ENCODE results near the gene F8. TPM values are rescaled to one million over a fixed set of nuclear protein-coding genes. Genes with fewer than 3 reads are reported as not detected.

Gene F8
- total RNA-seq, 1 experiment from 2014 or later: 0.42 TPM

DNA sequence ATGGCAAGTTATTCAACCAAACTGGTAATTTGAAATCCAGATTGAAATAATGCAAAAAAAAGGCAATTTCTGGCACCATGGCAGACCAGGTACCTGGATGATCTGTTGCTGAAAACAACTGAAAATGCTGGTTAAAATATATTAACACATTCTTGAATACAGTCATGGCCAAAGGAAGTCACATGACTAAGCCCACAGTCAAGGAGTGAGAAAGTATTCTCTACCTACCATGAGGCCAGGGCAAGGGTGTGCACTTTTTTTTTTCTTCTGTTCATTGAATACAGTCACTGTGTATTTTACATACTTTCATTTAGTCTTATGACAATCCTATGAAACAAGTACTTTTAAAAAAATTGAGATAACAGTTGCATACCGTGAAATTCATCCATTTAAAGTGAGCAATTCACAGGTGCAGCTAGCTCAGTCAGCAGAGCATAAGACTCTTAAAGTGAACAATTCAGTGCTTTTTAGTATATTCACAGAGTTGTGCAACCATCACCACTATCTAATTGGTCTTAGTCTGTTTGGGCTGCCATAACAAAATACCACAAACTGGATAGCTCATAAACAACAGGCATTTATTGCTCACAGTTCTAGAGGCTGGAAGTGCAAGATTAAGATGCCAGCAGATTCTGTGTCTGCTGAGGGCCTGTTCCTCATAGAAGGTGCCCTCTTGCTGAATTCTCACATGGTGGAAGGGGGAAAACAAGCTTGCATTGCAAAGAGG is 212.4 kb downstream of the F8 start:
- Histone ChIP-seq H3K4me3 (no peak overlapping the region), H3K27me3 (no peaks in the 10 kb centered on the region), H3K27ac (no peak overlapping the region), H3K4me1 (no peaks in the 10 kb centered on the region), H3K9me3 (replicated peaks) (no peaks in the 10 kb centered on the region), H3K36me3 (no peaks in the 10 kb centered on the region)
- DNase-seq: no peak

GRCh38 chrX:154806837-154807501 is 215.6 kb downstream of the F8 start:
- Histone ChIP-seq H3K27me3 (no peaks in the 10 kb centered on the region), H3K36me3 (no peaks in the 10 kb centered on the region), H3K4me1 (no peaks in the 10 kb centered on the region), H3K27ac (no peak overlapping the region), H3K4me3 (no peak overlapping the region), H3K9me3 (replicated peaks) (no peaks in the 10 kb centered on the region)
- no peak for DNase-seq

DNA sequence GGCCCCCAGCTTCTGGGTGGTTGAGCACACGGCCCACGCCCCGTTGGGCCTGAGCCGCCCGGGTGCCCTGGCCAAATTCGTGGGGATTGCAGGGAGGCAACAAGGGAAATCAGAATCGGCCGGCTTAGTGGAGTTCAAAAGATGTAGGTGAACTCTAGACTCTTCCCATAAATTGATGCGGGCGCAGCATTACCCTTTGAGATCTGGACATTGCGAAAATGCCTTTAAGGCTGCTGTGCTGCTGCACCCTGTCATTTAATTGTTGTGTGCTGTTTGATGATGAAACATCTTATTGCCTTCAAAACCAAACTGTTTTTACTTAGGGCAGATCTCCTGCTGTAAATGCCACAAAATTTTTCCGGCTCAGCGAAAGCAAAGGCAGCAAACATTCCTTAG is 216.8 kb downstream of the F8 start:
- Histone ChIP-seq H3K4me1 (no peaks in the 10 kb centered on the region), H3K9me3 (replicated peaks) (no peaks in the 10 kb centered on the region), H3K36me3 (no peaks in the 10 kb centered on the region), H3K27ac (no peak overlapping the region), H3K4me3 (no peak overlapping the region), H3K27me3 (no peaks in the 10 kb centered on the region)
- DNase-seq: no peak

GRCh38 chrX:154804957-154805695 is 217.4 kb downstream of the F8 start, which contains the start of gene MPP1:
MPP1 (minus strand) TSS chrX:154805485; CDS start chrX:154805373, 112 bp downstream.
- Histone ChIP-seq H3K4me1 (peaks cover 2% of the 10 kb centered on the region; the same call in 1 of the 2 replicates), H3K36me3 (no peaks in the 10 kb centered on the region), H3K27me3 (no peaks in the 10 kb centered on the region), H3K9me3 (replicated peaks) (no peaks in the 10 kb centered on the region), H3K4me3 (no peak within 1 kb of the TSS), H3K27ac (no peak within 1 kb of the TSS)
- no peak for DNase-seq

- Histone ChIP-seq H3K9me3 (replicated peaks) (no peaks in the 10 kb centered on the region), H3K4me1 (peaks cover 7% of the 10 kb centered on the region; the same call in 1 of the 2 replicates), H3K4me3 (no peak overlapping the region), H3K27ac (no peak overlapping the region), H3K36me3 (no peaks in the 10 kb centered on the region), H3K27me3 (no peaks in the 10 kb centered on the region)
- no peak for DNase-seq
Measured at GRCh38 chrX:154804261-154804956, 218.1 kb downstream of the F8 start.

DNA sequence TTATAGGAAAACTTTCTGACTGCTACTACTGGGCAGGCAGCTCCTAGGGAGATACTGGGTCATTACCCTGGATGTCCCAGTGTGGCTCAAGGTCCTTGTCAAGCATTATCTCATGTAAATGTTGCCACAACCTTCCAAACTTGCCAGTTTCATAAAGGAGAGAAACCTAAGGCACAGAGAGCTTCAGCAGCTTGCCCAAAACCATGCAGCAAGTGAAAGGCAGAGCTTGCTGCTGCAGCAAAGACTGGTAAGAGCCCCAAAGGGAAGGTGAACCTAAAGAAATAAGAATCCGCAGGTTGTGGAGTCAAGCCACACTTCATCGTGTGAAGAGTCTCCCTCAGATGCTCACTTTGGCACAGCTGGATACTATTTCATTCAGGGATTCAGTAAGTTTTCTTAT is 219.6 kb downstream of the F8 start:
- DNase-seq: no peak
- H3K4me1 ChIP-seq: peaks cover 10% of the 10 kb centered on the region; the same call in 1 of the 2 replicates
- no peaks in the 10 kb centered on the region for H3K36me3 ChIP-seq
- no peak overlapping the region for H3K4me3 ChIP-seq
- no peak overlapping the region for H3K27ac ChIP-seq
- no peaks in the 10 kb centered on the region for H3K27me3 ChIP-seq
- H3K9me3 ChIP-seq (replicated peaks): no peaks in the 10 kb centered on the region

DNA sequence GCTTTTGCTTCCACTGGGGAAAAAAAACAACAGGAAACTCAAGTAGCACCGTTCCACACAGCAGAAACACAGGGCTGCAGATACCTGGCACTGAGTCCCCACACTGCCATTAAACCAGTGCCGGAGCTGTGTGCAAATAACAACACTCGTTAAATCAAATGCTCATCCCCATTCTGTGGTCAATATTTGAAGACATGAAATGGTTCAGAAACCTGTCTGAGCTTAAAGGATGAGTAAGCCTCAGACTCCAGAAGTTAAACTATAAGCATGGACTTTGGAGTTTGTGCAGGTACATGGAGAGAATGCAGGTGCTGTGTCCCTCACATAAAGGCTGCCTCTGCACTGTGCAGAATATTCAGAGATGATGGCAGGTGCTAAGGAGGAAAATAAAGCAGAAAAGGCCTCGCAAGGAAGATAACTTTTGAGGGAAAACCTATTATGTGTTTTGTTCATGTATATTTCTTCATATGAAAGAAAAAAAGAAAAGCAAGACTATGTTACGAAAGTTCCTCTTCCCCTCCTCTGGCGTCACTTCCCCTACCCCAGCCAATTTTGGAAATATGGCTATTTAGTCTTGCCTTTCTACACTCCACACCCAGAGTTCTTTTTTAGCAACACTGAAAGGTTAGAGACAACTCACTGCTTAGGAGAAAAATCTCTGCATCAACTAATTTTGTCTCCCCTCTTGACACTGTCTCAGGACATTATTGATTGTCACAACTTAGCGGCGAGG is 221.9 kb downstream of the F8 start:
- Histone ChIP-seq H3K4me1 (peaks cover 10% of the 10 kb centered on the region; the same call in 1 of the 2 replicates), H3K36me3 (no peaks in the 10 kb centered on the region), H3K27me3 (no peaks in the 10 kb centered on the region), H3K9me3 (replicated peaks) (no peaks in the 10 kb centered on the region), H3K4me3 (no peak overlapping the region), H3K27ac (no peak overlapping the region)
- no peak for DNase-seq

- Histone ChIP-seq H3K9me3 (replicated peaks) (no peaks in the 10 kb centered on the region), H3K27ac (no peak overlapping the region)
- DNase-seq: peak; percentile 67 to 71
Measured at GRCh38 chrX:154799556-154800348, 222.8 kb downstream of the F8 start.

DNA sequence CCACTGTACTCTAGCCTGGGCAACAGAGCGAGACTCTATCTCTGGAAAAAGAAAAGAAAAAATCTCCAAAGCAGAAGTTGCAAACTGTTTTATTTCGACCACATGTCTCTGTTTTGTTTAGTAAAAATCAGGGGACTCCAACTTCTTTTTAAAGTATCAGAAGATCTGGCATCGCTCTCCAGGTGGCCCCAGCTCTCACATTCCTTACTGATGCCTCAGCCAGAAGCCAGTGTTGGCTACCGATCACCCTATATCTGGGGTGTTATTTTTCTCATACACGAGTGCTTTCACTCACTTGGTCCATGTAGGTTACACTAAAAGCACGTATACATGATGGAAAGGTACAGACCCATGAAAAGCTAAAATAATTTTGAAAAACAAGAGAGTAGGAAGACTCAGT is 225.5 kb downstream of the F8 start:
- H3K9me3 ChIP-seq (replicated peaks): no peaks in the 10 kb centered on the region
- H3K27ac ChIP-seq: no peak overlapping the region
- H3K4me3 ChIP-seq: no peak overlapping the region
- H3K4me1 ChIP-seq: peaks cover 10% of the 10 kb centered on the region; the same call in 1 of the 2 replicates
- no peaks in the 10 kb centered on the region for H3K27me3 ChIP-seq
- DNase-seq: no peak
- H3K36me3 ChIP-seq: no peaks in the 10 kb centered on the region

More at GRCh38 chrX:154799556-154800348, 222.8 kb downstream of the F8 start:
- Histone ChIP-seq H3K36me3 (no peaks in the 10 kb centered on the region), H3K27me3 (no peaks in the 10 kb centered on the region), H3K4me3 (no peak overlapping the region), H3K4me1 (peaks cover 10% of the 10 kb centered on the region; the same call in 1 of the 2 replicates)

GRCh38 chrX:154795016-154795415 is 227.5 kb downstream of the F8 start:
- no peaks in the 10 kb centered on the region for H3K9me3 ChIP-seq (replicated peaks)
- H3K4me3 ChIP-seq: no peak overlapping the region
- no peak for DNase-seq
- H3K4me1 ChIP-seq: peaks cover 7% of the 10 kb centered on the region; the same call in 1 of the 2 replicates
- no peaks in the 10 kb centered on the region for H3K27me3 ChIP-seq
- no peaks in the 10 kb centered on the region for H3K36me3 ChIP-seq
- H3K27ac ChIP-seq: no peak overlapping the region

- H3K4me1 ChIP-seq: no peaks in the 10 kb centered on the region
- H3K27me3 ChIP-seq: no peaks in the 10 kb centered on the region
- no peaks in the 10 kb centered on the region for H3K36me3 ChIP-seq
- no peaks in the 10 kb centered on the region for H3K9me3 ChIP-seq (replicated peaks)
- no peak overlapping the region for H3K4me3 ChIP-seq
- H3K27ac ChIP-seq: no peak overlapping the region
- DNase-seq: no peak
Measured at GRCh38 chrX:154793084-154793795, 229.3 kb downstream of the F8 start.

DNA sequence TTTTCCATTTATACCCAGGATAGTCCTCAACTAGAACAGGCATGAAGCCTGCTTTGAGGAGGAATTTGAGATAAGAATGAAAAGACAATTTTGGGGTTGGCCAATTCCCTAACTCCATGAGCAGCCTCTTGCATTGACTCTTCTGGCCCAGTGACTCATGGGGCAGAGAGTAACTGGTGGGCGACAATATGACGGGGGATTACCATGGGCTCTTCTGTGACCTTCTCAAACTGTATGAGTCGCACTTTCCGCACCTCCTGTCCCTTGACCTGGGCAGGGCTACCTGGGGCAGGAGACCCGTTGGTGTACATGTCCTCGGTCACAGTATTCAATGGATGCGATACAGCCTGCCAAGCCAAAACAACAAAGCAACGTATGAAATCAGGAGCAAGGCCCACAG is 230.6 kb downstream of the F8 start:
- Histone ChIP-seq H3K27ac (no peak overlapping the region), H3K36me3 (no peaks in the 10 kb centered on the region), H3K4me3 (no peak overlapping the region), H3K4me1 (no peaks in the 10 kb centered on the region), H3K27me3 (no peaks in the 10 kb centered on the region), H3K9me3 (replicated peaks) (no peaks in the 10 kb centered on the region)
- DNase-seq: no peak

GRCh38 chrX:154791467-154791866 is 231.1 kb downstream of the F8 start:
- H3K27me3 ChIP-seq: no peaks in the 10 kb centered on the region
- no peak overlapping the region for H3K4me3 ChIP-seq
- DNase-seq: no peak
- no peaks in the 10 kb centered on the region for H3K4me1 ChIP-seq
- H3K27ac ChIP-seq: no peak overlapping the region
- H3K36me3 ChIP-seq: no peaks in the 10 kb centered on the region
- no peaks in the 10 kb centered on the region for H3K9me3 ChIP-seq (replicated peaks)

Measured in SJCRH30 (cell line).